GM18526 (cell line): ENCODE results near the gene CPT1B.

Experiments
- POLR2A ChIP-seq: IDR thresholded peaks from 3 replicates; pipeline ENCODE4 v1.6.1; 2011; ENCODE audit not compliant: insufficient read length; ENCODE audit errors: extremely low read depth

CPT1B gene

GRCh38 chr22:50524676-50525103, 53.5 kb downstream of the CPT1B start:
- TF ChIP-seq POLR2A, result no peak

- no peak for TF ChIP-seq POLR2A
These were observed 54.2 kb downstream of the CPT1B start for GRCh38 chr22:50523806-50524675.

GRCh38 chr22:50523458-50523805, 54.8 kb downstream of the CPT1B start:
- TF ChIP-seq POLR2A, result no peak

GRCh38 chr22:50522806-50523438, 55.3 kb downstream of the CPT1B start:
- TF ChIP-seq POLR2A, result no peak

GRCh38 chr22:50522208-50522805, 55.9 kb downstream of the CPT1B start:
- no peak for TF ChIP-seq POLR2A

GRCh38 chr22:50521710-50522109, 56.5 kb downstream of the CPT1B start:
- no peak for TF ChIP-seq POLR2A

- TF ChIP-seq POLR2A, result no peak
These were observed 57.3 kb downstream of the CPT1B start for GRCh38 chr22:50520826-50521453.

GRCh38 chr22:50519151-50519550, 59.1 kb downstream of the CPT1B start:
- no peak for TF ChIP-seq POLR2A
